ENCODE data around the gene RGP1. TPM values are rescaled to one million over a fixed set of nuclear protein-coding genes. Genes with fewer than 3 reads are reported as not detected.

The RGP1 gene
- polyA plus RNA-seq, 1 of the 3 experiments (the other 2 are of a cell fraction) = 16.1 TPM

GRCh38 chr9:35713578-35713977 is 35.5 kb upstream of the RGP1 start:
- 80% methylated on average over 3 of the region's 3 CpGs for WGBS (ENCODE audit: low lambda C conversion rate)
- ChIA-PET POLR2A (interaction anchor here (1.1 to 1.5 kb wide), 2 partner anchors 14 to 17 kb away, joined by 3 read pairs; no protein-coding TSS in a partner anchor), CTCF (interaction anchor here (1.4 to 19.9 kb wide), 3 partner anchors 16 to 56 kb away, joined by 4 to 183 read pairs (median 68); partner anchors contain the start of genes CCDC107, CREB3, RMRP and TLN1)
- no peak overlapping the region for H2AFZ ChIP-seq (ENCODE audit: low read depth)
- H3K27ac ChIP-seq (ENCODE audit: low read depth in 2 of 2, low read length in 1 of 2) = no peak overlapping the region
- H3K4me1 ChIP-seq (ENCODE audit: control insufficient read depth in 1 of 2, insufficient read depth in 2 of 2, low read depth in 1 of 2, low read length in 1 of 2) = no peaks in the 10 kb centered on the region
- H3K4me2 ChIP-seq = no peak overlapping the region
- H3K9me3 ChIP-seq = no peaks in the 10 kb centered on the region
- no peaks in the 10 kb centered on the region; the same call in 1 of the 2 replicates for H3K79me2 ChIP-seq (ENCODE audit: insufficient read depth)
- H3K36me3 ChIP-seq (replicated peaks in 1 of 2; ENCODE audit: control insufficient read depth in 1 of 2, insufficient read depth in 2 of 2, low read length in 1 of 2) = peaks cover 65 to 84% of the 10 kb centered on the region in 2 experiments
- peaks cover 9% of the 10 kb centered on the region for H3F3A ChIP-seq (replicated peaks; ENCODE audit: insufficient read depth)
- H3K27me3 ChIP-seq (ENCODE audit: insufficient read depth) = no peaks in the 10 kb centered on the region
- no peak overlapping the region for H3K9ac ChIP-seq
- no peaks in the 10 kb centered on the region for H4K20me1 ChIP-seq (ENCODE audit: insufficient read depth)
- no peak for DNase-seq
- H3K9me2 ChIP-seq = no peaks in the 10 kb centered on the region
- H3K4me3 ChIP-seq (ENCODE audit: low read depth in 2 of 2, low read length in 1 of 2) = no peak overlapping the region
- no peak for TF ChIP-seq EP300 (IDR thresholded peaks at IDR 0.05; ENCODE audit: borderline replicate concordance in 1 of 2, low read depth in 1 of 2, low read length in 1 of 2)
- no peak for TF ChIP-seq TEAD4 (IDR thresholded peaks at IDR 0.05; ENCODE audit: borderline replicate concordance, insufficient read depth)

- Histone ChIP-seq H3K4me1 (ENCODE audit: control insufficient read depth in 1 of 2, insufficient read depth in 2 of 2, low read depth in 1 of 2, low read length in 1 of 2) (no peaks in the 10 kb centered on the region), H3K79me2 (ENCODE audit: insufficient read depth) (no peaks in the 10 kb centered on the region; the same call in 1 of the 2 replicates), H3K36me3 (replicated peaks in 1 of 2; ENCODE audit: control insufficient read depth in 1 of 2, insufficient read depth in 2 of 2, low read length in 1 of 2) (peaks cover 59 to 85% of the 10 kb centered on the region in 2 experiments), H3K4me2 (no peak overlapping the region), H3K27me3 (ENCODE audit: insufficient read depth) (no peaks in the 10 kb centered on the region), H3F3A (replicated peaks; ENCODE audit: insufficient read depth) (peaks cover 4% of the 10 kb centered on the region), H3K9me2 (no peaks in the 10 kb centered on the region), H2AFZ (ENCODE audit: low read depth) (no peak overlapping the region), H3K27ac (ENCODE audit: low read depth in 2 of 2, low read length in 1 of 2) (no peak overlapping the region), H3K9me3 (no peaks in the 10 kb centered on the region), H4K20me1 (ENCODE audit: insufficient read depth) (no peaks in the 10 kb centered on the region), H3K9ac (no peak overlapping the region), H3K4me3 (ENCODE audit: low read depth in 2 of 2, low read length in 1 of 2) (no peak overlapping the region)
- CTCF ChIA-PET = interaction anchor here (1.1 to 19.9 kb wide), 5 partner anchors 10 to 68 kb away, joined by 3 to 183 read pairs (median 3); partner anchors contain the start of genes CREB3 and TLN1
- 96% methylated on average over 6 of the region's 6 CpGs for WGBS (ENCODE audit: low lambda C conversion rate)
- POLR2A ChIA-PET = interaction anchor here (1.5 kb wide), 1 partner anchor 14 kb away, joined by 3 read pairs; no protein-coding TSS in a partner anchor
- TF ChIP-seq TCF12 (IDR thresholded peaks at IDR 0.05) (no peak), GABPA (IDR thresholded peaks at IDR 0.05; ENCODE audit: low read depth) (no peak), FOSL2 (IDR thresholded peaks at IDR 0.05; ENCODE audit: borderline replicate concordance, low read depth) (no peak), RXRA (IDR thresholded peaks at IDR 0.05; ENCODE audit: borderline replicate concordance, low read depth) (no peak), CHD2 (IDR thresholded peaks at IDR 0.05; ENCODE audit: low read length, partially characterized antibody) (no peak), USF2 (IDR thresholded peaks at IDR 0.05; ENCODE audit: borderline replicate concordance, low read depth, low read length) (no peak), JUND (IDR thresholded peaks at IDR 0.05) (no peak), IRF3 (IDR thresholded peaks at IDR 0.05; ENCODE audit: low read depth, low read length) (no peak), PBX3 (IDR thresholded peaks at IDR 0.05) (no peak), CTCF (IDR thresholded peaks at IDR 0.05) (no peak), EZH2phosphoT487 (IDR thresholded peaks at IDR 0.05; ENCODE audit: borderline replicate concordance, low read depth) (no peak), TEAD4 (IDR thresholded peaks at IDR 0.05; ENCODE audit: borderline replicate concordance, insufficient read depth) (no peak), MEF2A (IDR thresholded peaks at IDR 0.05; ENCODE audit: borderline replicate concordance, low read depth) (no peak), REST (IDR thresholded peaks at IDR 0.05; ENCODE audit: low read depth, low read length) (no peak), EP300 (IDR thresholded peaks at IDR 0.05; ENCODE audit: borderline replicate concordance in 1 of 2, low read depth in 1 of 2, low read length in 1 of 2) (no peak), ELF1 (IDR thresholded peaks at IDR 0.05) (no peak)
- DNase-seq = no peak
Measured at GRCh38 chr9:35714123-35714522, 35.0 kb upstream of the RGP1 start.
